GM18505 (cell line): ENCODE results near the gene CCR9.

Experiments used
- ATAC-seq: cut with Tn5 transposase; IDR thresholded peaks from one replicate; pipeline ENCODE4 v1.9.1; 2021; ENCODE audit not compliant: unreplicated experiment
- POLR2A ChIP-seq: IDR thresholded peaks from 4 replicates; pipeline ENCODE4 v1.6.1; 2011; ENCODE audit warnings: borderline replicate concordance; ENCODE audit not compliant: insufficient read depth, insufficient read length; ENCODE audit errors: extremely low read depth

The CCR9 gene

GRCh38 chr3:45907769-45908705 lies 21.7 kb downstream of the CCR9 start:
- no peak for TF ChIP-seq POLR2A
- ATAC-seq = no peak

GRCh38 chr3:45908761-45909160 lies 22.4 kb downstream of the CCR9 start:
- no peak for TF ChIP-seq POLR2A
- no peak for ATAC-seq

GRCh38 chr3:45909542-45909941 lies 23.2 kb downstream of the CCR9 start:
- TF ChIP-seq POLR2A = no peak
- ATAC-seq = no peak

GRCh38 chr3:45910892-45911291 lies 24.5 kb downstream of the CCR9 start:
- no peak for ATAC-seq
- no peak for TF ChIP-seq POLR2A

GRCh38 chr3:45911511-45912226 lies 25.3 kb downstream of the CCR9 start:
- ATAC-seq = no peak

GRCh38 chr3:45912435-45912834 lies 26.1 kb downstream of the CCR9 start:
- no peak for ATAC-seq
- TF ChIP-seq POLR2A = no peak

More at GRCh38 chr3:45911511-45912226, 25.3 kb downstream of the CCR9 start:
- no peak for TF ChIP-seq POLR2A

- ATAC-seq = no peak
- TF ChIP-seq POLR2A = no peak
These were observed 28.2 kb downstream of the CCR9 start for GRCh38 chr3:45914362-45915058.

GRCh38 chr3:45915059-45915439 lies 28.7 kb downstream of the CCR9 start:
- ATAC-seq = no peak
- TF ChIP-seq POLR2A = no peak

GRCh38 chr3:45915518-45916231 lies 29.3 kb downstream of the CCR9 start:
- no peak for TF ChIP-seq POLR2A
- peak; percentile 94 for ATAC-seq

- TF ChIP-seq POLR2A = no peak
- ATAC-seq = no peak
These were observed 31.0 kb downstream of the CCR9 start for GRCh38 chr3:45917146-45917898.

GRCh38 chr3:45921158-45922038 lies 35.1 kb downstream of the CCR9 start:
- no peak for ATAC-seq
- TF ChIP-seq POLR2A = no peak

GRCh38 chr3:45922039-45922326 lies 35.6 kb downstream of the CCR9 start:
- ATAC-seq = no peak

GRCh38 chr3:45922950-45923590 lies 36.7 kb downstream of the CCR9 start:
- ATAC-seq = no peak
- no peak for TF ChIP-seq POLR2A

More at GRCh38 chr3:45922039-45922326, 35.6 kb downstream of the CCR9 start:
- no peak for TF ChIP-seq POLR2A
